Left lung (tissue), 10 donors: ENCODE measurements around the gene KDELR3. TPM values are rescaled to one million over a fixed set of nuclear protein-coding genes. Genes with fewer than 3 reads are reported as not detected.

ENCODE experiments used
- ATAC-seq: fragments of 200-7000 bp; cut with Tn5 transposase; one replicate; pipeline ENCODE4 v1.9.1; 2020; ENCODE audit warnings: moderate library complexity
- DNase-seq, 4 donors: peaks; one replicate each; pipeline ENCODE4 v3.0.0-alpha.2; 2013 to 2020
- H3K27ac ChIP-seq, 2 donors: fragments of 200-600 bp; sonication (generic) in 1 of 2; one replicate each; pipeline versions ENCODE4 v1.5.0 to v1.8.0; 2020 to 2021
- H3K27me3 ChIP-seq, 2 donors: fragments of 200-600 bp; sonication (generic) in 1 of 2; one replicate each; pipeline versions ENCODE4 v1.5.0 to v1.8.0; 2020 to 2021
- H3K36me3 ChIP-seq, 2 donors: fragments of 200-600 bp; sonication (generic) in 1 of 2; one replicate each; pipeline versions ENCODE4 v1.5.0 to v1.8.0; 2020 to 2021
- H3K4me1 ChIP-seq, 2 donors: fragments of 200-600 bp; one replicate each; pipeline ENCODE4 v1.8.0; 2021
- H3K4me3 ChIP-seq, 2 donors: fragments of 200-600 bp; sonication (generic) in 1 of 2; one replicate each; pipeline versions ENCODE4 v1.5.0 to v1.8.0; 2020 to 2021; ENCODE audit warnings: mild to moderate bottlenecking in 1 of 2
- H3K9me3 ChIP-seq, 2 donors: fragments of 200-600 bp; sonication (generic) in 1 of 2; one replicate each; pipeline versions ENCODE4 v1.5.0 to v1.8.0; 2020 to 2021
- intact Hi-C, 2 donors: fragments of 100-400 bp; cut with DNase I; formaldehyde crosslinking; loops; one replicate each; pipeline versions ENCODE4 v1.11.2 to v1.14.2; 2022
- polyA plus RNA-seq, 6 donors: library from polyadenylated mRNA; unstranded; fragments of 120-200 nt; gene quantifications; one replicate each; pipeline ENCODE4 v1.2.1, GENCODE V29; 2013; ENCODE audit not compliant: insufficient read length in 6 of 6
- total RNA-seq, 2 donors: library from RNA; stranded (reverse); fragmentation: NEBNext Ultra II Directional; extraction: Animal tissue kit (Norgen Biotek cat#: 25700); gene quantifications; one replicate each; pipeline ENCODE4 v1.2.1, GENCODE V29; 2021
- TF ChIP-seq, protein P1 (sequence below), 2 donors: fragments of 200-600 bp; sonication (generic) in 1 of 2; IDR thresholded peaks; one replicate each; pipeline versions ENCODE4 v1.5.0 to v1.8.0; 2021; ENCODE audit warnings: antibody characterized with exemption in 2 of 2
- donor health status: DM: no; HTN: yes; CAD: no.
- donor health status: DM: no; HTN: no; CAD: no.

KDELR3 gene
- total and polyA plus RNA-seq, 8 donors: 5.5 to 53.8 (median 7.7) TPM

DNA sequence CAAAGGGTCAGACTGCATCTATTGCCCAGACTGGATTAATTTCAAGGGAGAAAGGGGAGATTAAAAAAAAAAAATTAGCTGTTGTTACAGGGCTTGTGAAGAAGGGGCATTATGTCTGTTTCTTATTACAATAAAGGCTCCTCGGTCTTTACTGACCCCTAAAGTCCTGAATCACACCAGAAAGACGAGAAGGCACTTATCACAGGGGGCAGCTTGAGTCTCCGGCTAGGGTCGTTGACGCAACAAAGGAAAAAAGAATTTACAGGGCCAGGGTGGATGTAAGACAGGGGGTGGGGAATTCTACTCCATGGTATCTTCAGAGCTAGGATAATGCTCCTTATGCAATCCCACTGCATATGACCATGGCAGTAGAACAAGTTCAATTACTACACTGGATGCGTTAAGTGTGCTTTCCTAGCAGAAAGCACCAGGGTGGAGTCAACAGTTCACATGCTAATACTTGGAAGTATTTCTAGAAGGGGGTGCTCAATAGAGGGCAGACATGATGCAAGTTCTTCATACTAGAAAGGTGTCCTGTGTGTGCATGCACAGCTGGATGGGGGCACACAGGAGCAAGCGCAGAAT is 21.8 kb downstream of the KDELR3 start:
- H3K36me3 ChIP-seq: peaks cover 5 to 100% of the 10 kb centered on the region in 2 donors

DNA sequence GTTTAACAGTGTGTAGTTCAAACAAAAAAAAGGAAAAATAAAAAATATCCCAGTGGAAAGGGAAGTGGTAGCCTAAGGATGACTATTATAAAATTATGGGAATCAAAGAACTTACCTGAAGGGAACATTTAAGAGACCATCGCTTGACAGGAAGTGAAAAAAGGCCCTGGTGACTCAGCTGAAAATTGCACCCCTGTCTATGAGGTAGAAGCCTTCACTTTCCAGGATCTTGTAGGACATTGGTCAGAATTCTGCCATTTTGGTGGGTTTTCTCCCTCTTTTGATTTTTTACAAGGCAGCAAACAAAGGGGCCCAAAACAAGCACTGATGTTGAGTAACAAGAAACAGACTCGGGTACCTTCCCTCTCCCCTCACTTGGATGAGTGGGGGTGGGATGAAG is 22.6 kb downstream of the KDELR3 start:
- TF ChIP-seq, protein P1, sequence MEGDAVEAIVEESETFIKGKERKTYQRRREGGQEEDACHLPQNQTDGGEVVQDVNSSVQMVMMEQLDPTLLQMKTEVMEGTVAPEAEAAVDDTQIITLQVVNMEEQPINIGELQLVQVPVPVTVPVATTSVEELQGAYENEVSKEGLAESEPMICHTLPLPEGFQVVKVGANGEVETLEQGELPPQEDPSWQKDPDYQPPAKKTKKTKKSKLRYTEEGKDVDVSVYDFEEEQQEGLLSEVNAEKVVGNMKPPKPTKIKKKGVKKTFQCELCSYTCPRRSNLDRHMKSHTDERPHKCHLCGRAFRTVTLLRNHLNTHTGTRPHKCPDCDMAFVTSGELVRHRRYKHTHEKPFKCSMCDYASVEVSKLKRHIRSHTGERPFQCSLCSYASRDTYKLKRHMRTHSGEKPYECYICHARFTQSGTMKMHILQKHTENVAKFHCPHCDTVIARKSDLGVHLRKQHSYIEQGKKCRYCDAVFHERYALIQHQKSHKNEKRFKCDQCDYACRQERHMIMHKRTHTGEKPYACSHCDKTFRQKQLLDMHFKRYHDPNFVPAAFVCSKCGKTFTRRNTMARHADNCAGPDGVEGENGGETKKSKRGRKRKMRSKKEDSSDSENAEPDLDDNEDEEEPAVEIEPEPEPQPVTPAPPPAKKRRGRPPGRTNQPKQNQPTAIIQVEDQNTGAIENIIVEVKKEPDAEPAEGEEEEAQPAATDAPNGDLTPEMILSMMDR (IDR thresholded peaks at IDR 0.05): no peak
- H3K9me3 ChIP-seq: no peaks in the 10 kb centered on the region
- ATAC-seq: no peak
- H3K4me3 ChIP-seq: no peak overlapping the region
- H3K27me3 ChIP-seq: no peaks in the 10 kb centered on the region
- intact Hi-C loops: no loop called here
- H3K27ac ChIP-seq: peak overlapping the region; percentile 21 to 27
- H3K36me3 ChIP-seq: peaks cover 5 to 100% of the 10 kb centered on the region in 2 donors
- no peak for DNase-seq
- peaks cover 0 to 38% of the 10 kb centered on the region in 2 donors for H3K4me1 ChIP-seq

More for the DNA sequence above, 21.8 kb downstream of the KDELR3 start:
- Histone ChIP-seq H3K4me3 (no peak overlapping the region), H3K27ac (no peak overlapping the region), H3K27me3 (no peaks in the 10 kb centered on the region), H3K4me1 (peaks cover 0 to 36% of the 10 kb centered on the region in 2 donors), H3K9me3 (no peaks in the 10 kb centered on the region)
- peak; percentile 15 for ATAC-seq
- TF ChIP-seq, protein P1 (IDR thresholded peaks at IDR 0.05): no peak
- DNase-seq: no peak
- intact Hi-C loops: no loop called here

DNA sequence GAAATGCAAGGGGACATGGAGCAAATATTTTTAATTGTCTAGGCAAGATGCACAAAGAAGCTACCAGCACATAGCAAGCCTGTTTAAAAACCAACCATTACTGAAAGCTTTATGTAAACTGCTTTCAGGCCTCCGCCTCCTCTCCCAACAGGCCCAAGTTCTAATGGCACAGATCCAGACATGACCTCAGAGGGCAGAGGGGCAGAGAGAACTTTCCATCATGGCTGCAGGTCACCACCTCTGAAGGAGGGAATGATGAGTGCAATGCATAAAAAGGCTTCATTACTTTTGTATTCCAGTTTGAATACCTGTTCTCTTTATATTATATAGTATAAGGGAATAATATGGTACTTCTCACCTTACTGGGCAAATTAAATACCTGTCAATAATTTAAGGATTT is 23.0 kb downstream of the KDELR3 start:
- no peak overlapping the region for H3K4me3 ChIP-seq
- TF ChIP-seq, protein P1 (IDR thresholded peaks at IDR 0.05): no peak
- DNase-seq (peak in 2 of 4 donors; percentile 53), ATAC-seq (peak; percentile 72)
- H3K36me3 ChIP-seq: peaks cover 5 to 100% of the 10 kb centered on the region in 2 donors
- intact Hi-C loops: no loop called here
- peaks cover 0 to 38% of the 10 kb centered on the region in 2 donors for H3K4me1 ChIP-seq
- peak overlapping the region; percentile 21 to 27 for H3K27ac ChIP-seq
- H3K27me3 ChIP-seq: no peaks in the 10 kb centered on the region
- no peaks in the 10 kb centered on the region for H3K9me3 ChIP-seq

DNA sequence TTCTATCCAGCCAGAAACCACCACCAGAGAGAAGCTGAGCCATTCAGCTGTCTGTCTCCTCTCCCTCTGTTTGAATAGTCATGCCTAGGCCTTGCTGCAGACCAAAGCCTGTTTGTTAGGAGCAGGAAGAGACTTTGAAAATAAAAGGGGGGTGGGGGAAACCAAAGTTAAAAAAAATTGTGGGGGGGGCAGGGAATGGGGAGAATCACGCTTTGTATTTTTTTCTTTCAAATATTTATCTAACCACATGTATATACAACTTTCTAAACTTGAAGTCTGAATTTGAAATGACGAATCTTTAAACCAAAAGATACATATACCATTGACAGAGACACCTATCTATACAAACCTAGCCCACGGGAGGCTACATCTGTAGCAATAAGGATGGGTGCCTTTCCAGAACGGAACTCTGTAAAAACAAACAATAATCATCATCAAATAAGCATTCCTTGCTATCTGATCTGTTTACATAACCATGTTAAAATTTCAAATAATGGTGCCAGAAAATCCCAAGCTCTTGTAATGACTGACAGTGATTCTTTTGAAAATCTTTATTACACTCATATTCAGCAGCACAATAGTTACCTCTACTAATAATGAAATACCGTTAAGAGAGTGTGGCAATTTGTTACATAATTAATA is 23.9 kb downstream of the KDELR3 start:
- no peak overlapping the region for H3K27ac ChIP-seq
- intact Hi-C loops: no loop called here
- no peak for ATAC-seq
- H3K4me1 ChIP-seq: peaks cover 0 to 38% of the 10 kb centered on the region in 2 donors
- H3K27me3 ChIP-seq: no peaks in the 10 kb centered on the region
- TF ChIP-seq, protein P1 (IDR thresholded peaks at IDR 0.05): no peak
- H3K9me3 ChIP-seq: no peaks in the 10 kb centered on the region
- no peak for DNase-seq
- no peak overlapping the region for H3K4me3 ChIP-seq
- peaks cover 5 to 100% of the 10 kb centered on the region in 2 donors for H3K36me3 ChIP-seq

DNA sequence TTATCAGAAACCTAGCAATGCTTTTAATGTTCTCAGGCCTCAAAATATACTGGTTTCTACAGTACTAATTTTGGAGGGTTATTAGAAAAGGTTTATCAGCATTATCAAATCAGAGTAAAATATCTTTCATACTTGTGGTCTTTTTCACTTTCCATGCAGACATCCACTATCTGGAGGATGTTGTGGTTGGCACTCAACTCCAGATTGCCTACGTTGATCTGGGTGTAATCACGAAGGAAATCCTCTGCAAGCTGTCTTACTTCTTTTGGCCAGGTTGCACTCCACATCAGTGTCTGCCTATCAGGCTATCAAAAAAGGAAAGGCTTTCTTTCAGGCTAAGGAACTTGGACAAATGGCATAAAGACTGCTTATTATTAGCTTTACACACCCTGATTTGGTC is 26.6 kb downstream of the KDELR3 start:
- DNase-seq: no peak
- H3K9me3 ChIP-seq: no peaks in the 10 kb centered on the region
- no peaks in the 10 kb centered on the region for H3K27me3 ChIP-seq
- H3K4me1 ChIP-seq: peaks cover 0 to 47% of the 10 kb centered on the region in 2 donors
- intact Hi-C loops: no loop called here
- peaks cover 5 to 100% of the 10 kb centered on the region in 2 donors for H3K36me3 ChIP-seq
- no peak overlapping the region for H3K4me3 ChIP-seq
- H3K27ac ChIP-seq: no peak overlapping the region
- no peak for ATAC-seq
- TF ChIP-seq, protein P1 (IDR thresholded peaks at IDR 0.05): no peak
